Loucy (cell line): ENCODE measurements around the gene ACTG1.

Experiments
- H2AFZ ChIP-seq: fragments of 200-600 bp; sonication (generic); 2 replicates; pipeline ENCODE4 v1.6.0; 2016; ENCODE audit warnings: antibody characterized with exemption, mild to moderate bottlenecking, low read length, moderate library complexity
- H3F3A ChIP-seq: fragments of 200-600 bp; 2 replicates; pipeline ENCODE4 v1.6.0; 2016; ENCODE audit warnings: antibody characterized with exemption, low read depth, mild to moderate bottlenecking
- H3K27me3 ChIP-seq: fragments of 200-600 bp; sonication (generic); 2 replicates; pipeline ENCODE4 v1.6.1; 2014; ENCODE audit warnings: low read length, mild to moderate bottlenecking; ENCODE audit not compliant: insufficient read depth, poor library complexity, severe bottlenecking
- H3K36me3 ChIP-seq: fragments of 200-600 bp; sonication (generic); 2 replicates; pipeline ENCODE4 v1.6.1; 2016; ENCODE audit warnings: low read length; ENCODE audit not compliant: insufficient read depth
- H3K4me1 ChIP-seq: fragments of 200-600 bp; sonication (generic); 2 replicates; pipeline ENCODE4 v1.5.1; 2014; ENCODE audit warnings: low read length, mild to moderate bottlenecking; ENCODE audit not compliant: insufficient read depth, poor library complexity, severe bottlenecking
- H3K4me2 ChIP-seq: fragments of 200-600 bp; sonication (generic); 2 replicates; pipeline ENCODE4 v1.6.0; 2014; ENCODE audit warnings: antibody characterized with exemption, low read length, low read depth, mild to moderate bottlenecking; ENCODE audit not compliant: poor library complexity, severe bottlenecking
- H3K4me3 ChIP-seq: fragments of 200-600 bp; sonication (generic); 2 replicates; pipeline ENCODE4 v1.5.1; 2014; ENCODE audit warnings: low read length, mild to moderate bottlenecking, mixed read lengths; ENCODE audit not compliant: poor library complexity, severe bottlenecking
- H3K79me2 ChIP-seq: fragments of 200-600 bp; sonication (generic); 2 replicates; pipeline ENCODE4 v1.6.1; 2014; ENCODE audit warnings: low read length; ENCODE audit not compliant: insufficient read depth
- H3K9ac ChIP-seq: fragments of 200-600 bp; sonication (generic); 2 replicates; pipeline ENCODE4 v1.6.0; 2014; ENCODE audit warnings: mild to moderate bottlenecking, low read depth, low read length, moderate library complexity; ENCODE audit not compliant: poor library complexity, severe bottlenecking
- H3K9me2 ChIP-seq: fragments of 200-600 bp; sonication (generic); replicated peaks from 2 replicates; pipeline ENCODE4 v1.6.1; 2016; ENCODE audit warnings: low read depth, low read length, mixed read lengths
- H3K9me3 ChIP-seq: fragments of 200-600 bp; sonication (generic); 2 replicates; pipeline ENCODE4 v1.6.1; 2014; ENCODE audit warnings: mild to moderate bottlenecking, antibody characterized with exemption, low read length, low read depth; ENCODE audit not compliant: insufficient read depth
- H4K20me1 ChIP-seq: fragments of 200-600 bp; sonication (generic); 2 replicates; pipeline ENCODE4 v1.6.0; 2014; ENCODE audit warnings: antibody characterized with exemption, low read length, mild to moderate bottlenecking; ENCODE audit not compliant: insufficient read depth, poor library complexity, severe bottlenecking
- EZH2phosphoT487 ChIP-seq: fragments of 200-600 bp; IDR thresholded peaks from 2 replicates; pipeline ENCODE4 v1.6.1; 2018; ENCODE audit warnings: antibody characterized with exemption, mild to moderate bottlenecking, moderate library complexity, borderline replicate concordance
- TF ChIP-seq, protein P1 (sequence below): fragments of 200-600 bp; sonication (generic); conservative IDR thresholded peaks from 2 replicates; pipeline ENCODE4 v1.5.1; 2014; ENCODE audit warnings: mild to moderate bottlenecking, antibody characterized with exemption, low read length

Gene ACTG1

DNA sequence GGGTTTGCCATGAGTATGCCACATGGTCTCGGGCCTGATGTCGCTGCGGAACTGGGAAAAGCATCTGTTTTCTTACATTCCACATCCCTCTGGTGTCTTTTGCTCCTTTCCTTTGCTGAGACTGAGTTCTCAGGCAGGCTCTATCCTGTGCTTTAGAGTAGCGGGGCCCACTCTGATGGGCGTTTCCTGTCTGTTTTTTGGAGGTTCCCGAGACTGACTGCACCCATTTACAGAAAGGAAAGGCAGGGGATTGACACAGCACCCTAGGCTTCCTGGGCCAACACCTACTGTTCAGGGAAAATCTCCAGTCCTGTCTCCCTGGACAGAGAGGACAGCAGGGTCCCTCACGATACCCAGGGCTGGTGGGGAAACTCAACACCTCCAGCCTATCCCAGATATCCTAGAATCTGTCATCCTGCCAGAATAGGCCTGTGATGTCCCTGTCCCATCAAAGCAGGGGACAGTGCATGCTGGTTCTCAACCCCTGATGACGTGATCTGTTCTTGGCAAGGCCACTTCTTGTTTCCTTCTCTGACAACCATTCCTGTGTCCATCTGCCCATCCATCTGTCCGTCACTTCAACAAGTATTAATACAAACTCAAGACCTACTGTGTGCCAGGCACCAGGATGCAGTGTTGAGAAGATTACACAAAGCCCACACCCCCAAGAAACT, 42.2 kb downstream of the ACTG1 start:
- TF ChIP-seq, protein P1, sequence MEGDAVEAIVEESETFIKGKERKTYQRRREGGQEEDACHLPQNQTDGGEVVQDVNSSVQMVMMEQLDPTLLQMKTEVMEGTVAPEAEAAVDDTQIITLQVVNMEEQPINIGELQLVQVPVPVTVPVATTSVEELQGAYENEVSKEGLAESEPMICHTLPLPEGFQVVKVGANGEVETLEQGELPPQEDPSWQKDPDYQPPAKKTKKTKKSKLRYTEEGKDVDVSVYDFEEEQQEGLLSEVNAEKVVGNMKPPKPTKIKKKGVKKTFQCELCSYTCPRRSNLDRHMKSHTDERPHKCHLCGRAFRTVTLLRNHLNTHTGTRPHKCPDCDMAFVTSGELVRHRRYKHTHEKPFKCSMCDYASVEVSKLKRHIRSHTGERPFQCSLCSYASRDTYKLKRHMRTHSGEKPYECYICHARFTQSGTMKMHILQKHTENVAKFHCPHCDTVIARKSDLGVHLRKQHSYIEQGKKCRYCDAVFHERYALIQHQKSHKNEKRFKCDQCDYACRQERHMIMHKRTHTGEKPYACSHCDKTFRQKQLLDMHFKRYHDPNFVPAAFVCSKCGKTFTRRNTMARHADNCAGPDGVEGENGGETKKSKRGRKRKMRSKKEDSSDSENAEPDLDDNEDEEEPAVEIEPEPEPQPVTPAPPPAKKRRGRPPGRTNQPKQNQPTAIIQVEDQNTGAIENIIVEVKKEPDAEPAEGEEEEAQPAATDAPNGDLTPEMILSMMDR, result no peak
- no peak for TF ChIP-seq EZH2phosphoT487
- no peaks in the 10 kb centered on the region; the same call in 1 of the 2 replicates for H3K36me3 ChIP-seq
- H3K4me1 ChIP-seq, result peaks cover 13% of the 10 kb centered on the region
- no peak overlapping the region for H2AFZ ChIP-seq
- no peaks in the 10 kb centered on the region for H4K20me1 ChIP-seq
- no peak overlapping the region for H3K9ac ChIP-seq
- no peaks in the 10 kb centered on the region for H3K9me3 ChIP-seq
- H3F3A ChIP-seq, result no peaks in the 10 kb centered on the region
- no peak overlapping the region for H3K4me2 ChIP-seq
- H3K79me2 ChIP-seq, result peaks cover 5% of the 10 kb centered on the region; the same call in 1 of the 2 replicates
- H3K27me3 ChIP-seq, result no peaks in the 10 kb centered on the region
- no peak overlapping the region for H3K4me3 ChIP-seq
- no peaks in the 10 kb centered on the region for H3K9me2 ChIP-seq

DNA sequence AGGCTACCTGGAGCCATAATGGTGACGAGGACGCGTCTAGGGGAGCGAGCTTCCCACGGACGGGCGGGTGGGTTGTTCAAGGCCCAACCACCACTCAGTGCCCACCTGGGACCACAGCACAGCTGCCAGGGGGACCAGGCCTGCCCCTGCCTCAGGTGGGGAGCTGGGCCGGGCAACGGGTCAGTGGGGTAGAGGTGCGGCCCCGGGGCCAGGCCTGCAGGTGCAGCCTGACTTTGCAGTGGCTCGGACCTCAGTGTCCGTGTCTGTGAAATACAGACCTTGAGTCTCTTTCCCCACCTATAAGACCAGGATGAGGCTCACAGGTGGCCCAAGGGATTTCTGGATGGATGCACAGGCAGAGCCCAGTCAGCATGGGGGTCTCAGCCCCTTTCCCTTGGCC, 43.3 kb downstream of the ACTG1 start:
- no peaks in the 10 kb centered on the region for H3K9me2 ChIP-seq
- H3K36me3 ChIP-seq, result peaks cover under 1% of the 10 kb centered on the region; the same call in 1 of the 2 replicates
- peaks cover 13% of the 10 kb centered on the region for H3K4me1 ChIP-seq
- H3K9me3 ChIP-seq, result no peaks in the 10 kb centered on the region
- H3F3A ChIP-seq, result no peaks in the 10 kb centered on the region
- no peak overlapping the region for H3K9ac ChIP-seq
- H4K20me1 ChIP-seq, result peaks cover 8% of the 10 kb centered on the region
- H3K4me2 ChIP-seq, result no peak overlapping the region
- TF ChIP-seq, protein P1, result no peak
- TF ChIP-seq EZH2phosphoT487, result no peak
- H2AFZ ChIP-seq, result no peak overlapping the region
- no peaks in the 10 kb centered on the region for H3K27me3 ChIP-seq
- H3K4me3 ChIP-seq, result no peak overlapping the region
- peaks cover 14% of the 10 kb centered on the region; the same call in 1 of the 2 replicates for H3K79me2 ChIP-seq

DNA sequence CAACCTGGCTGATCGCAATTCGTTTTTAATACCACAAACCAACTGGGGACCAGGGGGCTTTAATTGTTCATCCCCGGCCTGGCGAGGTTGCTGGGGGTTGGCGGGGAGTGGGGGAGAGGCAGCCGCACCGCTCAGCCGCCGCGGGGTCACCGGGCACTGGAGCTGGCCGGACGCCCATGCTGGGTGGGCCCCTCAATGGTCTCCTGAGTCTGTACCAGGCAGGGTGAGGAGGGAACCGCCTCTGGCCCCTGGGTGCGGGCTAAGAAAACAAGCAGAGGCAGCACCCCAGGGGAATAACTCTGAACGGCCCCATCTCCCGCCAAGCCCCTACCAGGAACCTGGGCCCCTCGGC, 43.9 kb downstream of the ACTG1 start:
- peaks cover 16% of the 10 kb centered on the region; the same call in 1 of the 2 replicates for H3K79me2 ChIP-seq
- peaks cover 5% of the 10 kb centered on the region; the same call in 1 of the 2 replicates for H3K36me3 ChIP-seq
- H4K20me1 ChIP-seq, result peaks cover 12% of the 10 kb centered on the region
- no peak overlapping the region for H2AFZ ChIP-seq
- no peaks in the 10 kb centered on the region for H3K27me3 ChIP-seq
- H3K9ac ChIP-seq, result no peak overlapping the region
- H3F3A ChIP-seq, result no peaks in the 10 kb centered on the region
- no peaks in the 10 kb centered on the region for H3K9me3 ChIP-seq
- H3K4me3 ChIP-seq, result no peak overlapping the region
- no peak for TF ChIP-seq EZH2phosphoT487
- TF ChIP-seq, protein P1, result no peak
- peaks cover 13% of the 10 kb centered on the region for H3K4me1 ChIP-seq
- no peak overlapping the region for H3K4me2 ChIP-seq
- no peaks in the 10 kb centered on the region for H3K9me2 ChIP-seq
